CD4-positive, CD25-positive, alpha-beta regulatory T cell (primary cell): ENCODE measurements around the gene SORBS1. TPM values are rescaled to one million over a fixed set of nuclear protein-coding genes. Genes with fewer than 3 reads are reported as not detected.

ENCODE experiments used
- ATAC-seq, 2 donors: fragments of 150-1000 bp; cut with Tn5 transposase; one replicate each; pipeline ENCODE4 v1.10.0; 2021; ENCODE audit warnings: low read depth in 2 of 2, moderate number of reproducible peaks in 2 of 2, moderate library complexity in 1 of 2
- DNase-seq, 3 donors: peaks; one replicate each; pipeline versions ENCODE4 v3.0.0 to v3.0.0-alpha.2; 2012 to 2022; ENCODE audit warnings: mixed read lengths in 1 of 3
- H3K27ac ChIP-seq: one replicate; pipeline ENCODE4 v1.7.0; 2013; ENCODE audit warnings: mild to moderate bottlenecking, low read length; ENCODE audit not compliant: insufficient read depth, poor library complexity, severe bottlenecking
- H3K27me3 ChIP-seq: one replicate; pipeline ENCODE4 v1.7.0; 2013; ENCODE audit warnings: low read length; ENCODE audit not compliant: control insufficient read depth, insufficient read depth
- H3K36me3 ChIP-seq: one replicate; pipeline ENCODE4 v1.7.0; 2013; ENCODE audit warnings: mild to moderate bottlenecking, low read length, moderate library complexity; ENCODE audit not compliant: control insufficient read depth, insufficient read depth
- H3K4me1 ChIP-seq: 2 replicates; pipeline ENCODE4 v1.7.0; 2013; ENCODE audit warnings: mild to moderate bottlenecking, low read length; ENCODE audit not compliant: insufficient read depth, control insufficient read depth, poor library complexity, severe bottlenecking
- H3K4me3 ChIP-seq: one replicate; pipeline ENCODE4 v1.7.0; 2013; ENCODE audit warnings: low read depth, mild to moderate bottlenecking, low read length, moderate library complexity
- H3K9me3 ChIP-seq, 2 experiments: 1 replicate in 1 of 2; 2 replicates in 1 of 2; pipeline ENCODE4 v1.7.0; 2013; ENCODE audit warnings: low read length in 2 of 2, mild to moderate bottlenecking in 1 of 2, moderate library complexity in 1 of 2; ENCODE audit not compliant: control insufficient read depth in 2 of 2
- H3K27ac Mint-ChIP-seq, 3 donors: one replicate each; pipeline ENCODE4 v1.8.0; 2020 to 2022; ENCODE audit warnings: mild to moderate bottlenecking in 3 of 3, mixed read lengths in 3 of 3, moderate library complexity in 2 of 3
- H3K27me3 Mint-ChIP-seq: one replicate; pipeline ENCODE4 v1.8.0; 2022; ENCODE audit warnings: mild to moderate bottlenecking, mixed read lengths
- H3K36me3 Mint-ChIP-seq: one replicate; pipeline ENCODE4 v1.8.0; 2020; ENCODE audit warnings: mixed read lengths
- H3K4me1 Mint-ChIP-seq, 4 donors: one replicate each; pipeline ENCODE4 v1.8.0; 2020 to 2022; ENCODE audit warnings: mixed read lengths in 4 of 4, mild to moderate bottlenecking in 1 of 4
- H3K4me3 Mint-ChIP-seq, 4 donors: one replicate each; pipeline ENCODE4 v1.8.0; 2020 to 2022; ENCODE audit warnings: mild to moderate bottlenecking in 4 of 4, mixed read lengths in 4 of 4, moderate library complexity in 3 of 4
- H3K9me3 Mint-ChIP-seq, 7 donors: one replicate each; pipeline ENCODE4 v1.8.0; 2020 to 2022; ENCODE audit warnings: mixed read lengths in 7 of 7, mild to moderate bottlenecking in 3 of 7, moderate library complexity in 2 of 7
- polyA plus RNA-seq, 4 donors: library from polyadenylated mRNA; unstranded; fragments of 300-500 nt; fragmentation: Illumina TruSeq; gene quantifications; one replicate each; pipeline ENCODE4 v1.2.3, GENCODE V29; 2021
- total RNA-seq: library from RNA; stranded (reverse); gene quantifications from one replicate; pipeline ENCODE4 v1.2.3, GENCODE V29; 2022

The SORBS1 gene
- total and polyA plus RNA-seq, 5 donors from 2014 or later: 0.31 to 3.7 (median 0.38) TPM

- peaks cover 0 to 1% (median 0%) of the 10 kb centered on the region in 7 donors for H3K9me3 Mint-ChIP-seq
- no peak for DNase-seq
- no peaks in the 10 kb centered on the region for H3K4me1 Mint-ChIP-seq
- H3K4me3 Mint-ChIP-seq: no peak overlapping the region
- Histone ChIP-seq H3K36me3 (no peaks in the 10 kb centered on the region), H3K4me1 (no peaks in the 10 kb centered on the region), H3K9me3 (no peaks in the 10 kb centered on the region), H3K27ac (no peak overlapping the region), H3K27me3 (no peaks in the 10 kb centered on the region), H3K4me3 (no peak overlapping the region)
- H3K27ac Mint-ChIP-seq: no peak overlapping the region
- no peaks in the 10 kb centered on the region for H3K36me3 Mint-ChIP-seq
- ATAC-seq: no peak
- peaks cover 13% of the 10 kb centered on the region for H3K27me3 Mint-ChIP-seq
Measured at GRCh38 chr10:95508730-95509129, 52.4 kb downstream of the SORBS1 start.

GRCh38 chr10:95506056-95506737 lies 55.0 kb downstream of the SORBS1 start:
- no peak for ATAC-seq
- no peaks in the 10 kb centered on the region for H3K36me3 Mint-ChIP-seq

GRCh38 chr10:95505641-95506040 lies 55.5 kb downstream of the SORBS1 start:
- ATAC-seq: no peak
- H3K4me1 Mint-ChIP-seq: no peaks in the 10 kb centered on the region
- H3K36me3 Mint-ChIP-seq: no peaks in the 10 kb centered on the region
- no peak overlapping the region for H3K4me3 ChIP-seq
- no peak for DNase-seq
- H3K36me3 ChIP-seq: no peaks in the 10 kb centered on the region
- H3K4me3 Mint-ChIP-seq: no peak overlapping the region
- peaks cover 13% of the 10 kb centered on the region for H3K27me3 Mint-ChIP-seq
- no peak overlapping the region for H3K27ac ChIP-seq
- H3K9me3 ChIP-seq: no peaks in the 10 kb centered on the region
- peaks cover 0 to 1% (median 0%) of the 10 kb centered on the region in 7 donors for H3K9me3 Mint-ChIP-seq
- no peak overlapping the region for H3K27ac Mint-ChIP-seq
- no peaks in the 10 kb centered on the region for H3K4me1 ChIP-seq
- no peaks in the 10 kb centered on the region for H3K27me3 ChIP-seq

More at GRCh38 chr10:95506056-95506737, 55.0 kb downstream of the SORBS1 start:
- Mint-ChIP-seq H3K27me3 (peaks cover 13% of the 10 kb centered on the region), H3K4me1 (no peaks in the 10 kb centered on the region), H3K27ac (no peak overlapping the region), H3K9me3 (peaks cover 0 to 1% (median 0%) of the 10 kb centered on the region in 7 donors), H3K4me3 (no peak overlapping the region)
- Histone ChIP-seq H3K4me1 (no peaks in the 10 kb centered on the region), H3K4me3 (no peak overlapping the region), H3K27ac (no peak overlapping the region), H3K9me3 (no peaks in the 10 kb centered on the region), H3K27me3 (no peaks in the 10 kb centered on the region), H3K36me3 (no peaks in the 10 kb centered on the region)
- no peak for DNase-seq

GRCh38 chr10:95505084-95505610 lies 56.0 kb downstream of the SORBS1 start:
- H3K4me3 ChIP-seq: no peak overlapping the region
- no peak overlapping the region for H3K27ac Mint-ChIP-seq
- no peaks in the 10 kb centered on the region for H3K4me1 Mint-ChIP-seq

GRCh38 chr10:95504246-95504691 lies 56.9 kb downstream of the SORBS1 start:
- no peaks in the 10 kb centered on the region for H3K36me3 ChIP-seq
- no peaks in the 10 kb centered on the region for H3K4me1 ChIP-seq
- ATAC-seq: no peak
- H3K4me1 Mint-ChIP-seq: no peaks in the 10 kb centered on the region
- H3K27me3 Mint-ChIP-seq: peaks cover 9% of the 10 kb centered on the region
- DNase-seq: no peak
- H3K4me3 Mint-ChIP-seq: no peak overlapping the region
- H3K9me3 ChIP-seq: no peaks in the 10 kb centered on the region
- H3K4me3 ChIP-seq: no peak overlapping the region
- H3K36me3 Mint-ChIP-seq: no peaks in the 10 kb centered on the region
- no peak overlapping the region for H3K27ac Mint-ChIP-seq
- H3K9me3 Mint-ChIP-seq: peaks cover 0 to 1% (median 0%) of the 10 kb centered on the region in 7 donors
- no peaks in the 10 kb centered on the region for H3K27me3 ChIP-seq
- H3K27ac ChIP-seq: no peak overlapping the region

More at GRCh38 chr10:95505084-95505610, 56.0 kb downstream of the SORBS1 start:
- no peaks in the 10 kb centered on the region for H3K9me3 ChIP-seq
- no peaks in the 10 kb centered on the region for H3K4me1 ChIP-seq
- no peak overlapping the region for H3K4me3 Mint-ChIP-seq
- no peak overlapping the region for H3K27ac ChIP-seq
- ATAC-seq (no peak), DNase-seq (no peak)
- H3K36me3 ChIP-seq: no peaks in the 10 kb centered on the region
- no peaks in the 10 kb centered on the region for H3K27me3 ChIP-seq
- peaks cover 0 to 1% (median 0%) of the 10 kb centered on the region in 7 donors for H3K9me3 Mint-ChIP-seq
- no peaks in the 10 kb centered on the region for H3K36me3 Mint-ChIP-seq
- H3K27me3 Mint-ChIP-seq: peaks cover 13% of the 10 kb centered on the region

GRCh38 chr10:95503526-95503925 lies 57.6 kb downstream of the SORBS1 start:
- Mint-ChIP-seq H3K27me3 (peaks cover 9% of the 10 kb centered on the region), H3K36me3 (no peaks in the 10 kb centered on the region), H3K4me1 (no peaks in the 10 kb centered on the region), H3K9me3 (peaks cover 0 to 1% (median 0%) of the 10 kb centered on the region in 7 donors), H3K27ac (no peak overlapping the region), H3K4me3 (no peak overlapping the region)
- no peak for DNase-seq
- no peak for ATAC-seq
- Histone ChIP-seq H3K4me3 (no peak overlapping the region), H3K36me3 (no peaks in the 10 kb centered on the region), H3K27me3 (no peaks in the 10 kb centered on the region), H3K4me1 (no peaks in the 10 kb centered on the region), H3K9me3 (no peaks in the 10 kb centered on the region), H3K27ac (no peak overlapping the region)

GRCh38 chr10:95503001-95503400 lies 58.2 kb downstream of the SORBS1 start:
- H3K9me3 Mint-ChIP-seq: peaks cover 0 to 1% (median 0%) of the 10 kb centered on the region in 7 donors
- Histone ChIP-seq H3K27ac (no peak overlapping the region), H3K4me1 (no peaks in the 10 kb centered on the region), H3K9me3 (no peaks in the 10 kb centered on the region), H3K27me3 (no peaks in the 10 kb centered on the region), H3K4me3 (no peak overlapping the region), H3K36me3 (no peaks in the 10 kb centered on the region)
- DNase-seq: no peak
- H3K36me3 Mint-ChIP-seq: no peaks in the 10 kb centered on the region
- peaks cover 9% of the 10 kb centered on the region for H3K27me3 Mint-ChIP-seq
- H3K4me3 Mint-ChIP-seq: no peak overlapping the region
- no peaks in the 10 kb centered on the region for H3K4me1 Mint-ChIP-seq
- H3K27ac Mint-ChIP-seq: peak overlapping the region in 2 of 3 donors; percentile 22 to 78
- no peak for ATAC-seq

- DNase-seq (no peak), ATAC-seq (no peak)
- Histone ChIP-seq H3K27ac (no peak overlapping the region), H3K27me3 (no peaks in the 10 kb centered on the region), H3K4me1 (no peaks in the 10 kb centered on the region), H3K9me3 (no peaks in the 10 kb centered on the region), H3K36me3 (no peaks in the 10 kb centered on the region), H3K4me3 (no peak overlapping the region)
- Mint-ChIP-seq H3K27ac (peak overlapping the region in 1 of 3 donors; percentile 22), H3K9me3 (peaks cover 0 to 1% (median 0%) of the 10 kb centered on the region in 7 donors), H3K36me3 (no peaks in the 10 kb centered on the region), H3K4me1 (no peaks in the 10 kb centered on the region), H3K27me3 (peaks cover 8% of the 10 kb centered on the region), H3K4me3 (peak overlapping the region in 1 of 4 donors; percentile 66)
Measured at GRCh38 chr10:95502377-95502776, 58.8 kb downstream of the SORBS1 start.
